HG03103 (cell line): Measurements from ENCODE around the gene TEAD1.

Experiments used
- ATAC-seq: cut with Tn5 transposase; IDR thresholded peaks from one replicate; pipeline ENCODE4 v1.9.1; 2021; ENCODE audit warnings: low read depth; ENCODE audit not compliant: unreplicated experiment

The TEAD1 gene

DNA sequence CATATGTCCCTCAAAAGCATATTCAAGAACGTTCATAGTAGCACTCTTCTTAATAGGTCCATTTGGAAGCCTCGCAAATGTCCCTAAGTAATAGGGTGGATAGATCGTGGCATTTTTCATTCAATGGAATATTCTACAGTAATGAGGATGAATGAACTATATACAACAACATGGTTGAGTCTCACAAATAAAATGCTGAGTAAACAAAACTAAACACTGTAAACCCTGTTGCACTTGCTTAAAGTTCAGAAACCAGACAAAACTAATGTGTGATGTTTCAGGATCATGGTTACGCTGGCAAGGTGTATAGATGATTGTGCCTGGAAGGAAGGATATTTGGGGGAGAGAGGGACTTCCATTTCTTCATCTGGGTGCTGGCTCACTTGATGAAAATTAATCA is 244.4 kb downstream of the TEAD1 start:
- ATAC-seq = no peak

DNA sequence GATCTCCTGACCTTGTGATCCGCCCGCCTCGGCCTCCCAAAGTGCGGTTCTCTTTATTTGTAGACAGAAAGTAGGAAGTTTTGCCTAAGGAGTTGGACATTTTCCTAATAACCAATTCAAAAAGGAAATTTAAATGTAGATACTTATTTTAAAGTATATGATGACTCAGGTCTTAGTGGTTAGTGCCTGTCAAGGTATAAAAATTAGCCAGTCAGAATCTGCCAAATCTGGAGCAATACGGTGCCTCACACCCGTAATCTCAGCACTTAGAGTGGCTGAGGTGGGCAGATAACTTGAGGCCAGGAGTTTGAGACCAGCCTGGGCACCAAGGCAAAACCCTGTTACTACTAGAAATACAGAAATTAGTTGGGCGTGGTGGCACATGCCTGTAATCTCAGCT is 248.2 kb downstream of the TEAD1 start:
- no peak for ATAC-seq

DNA sequence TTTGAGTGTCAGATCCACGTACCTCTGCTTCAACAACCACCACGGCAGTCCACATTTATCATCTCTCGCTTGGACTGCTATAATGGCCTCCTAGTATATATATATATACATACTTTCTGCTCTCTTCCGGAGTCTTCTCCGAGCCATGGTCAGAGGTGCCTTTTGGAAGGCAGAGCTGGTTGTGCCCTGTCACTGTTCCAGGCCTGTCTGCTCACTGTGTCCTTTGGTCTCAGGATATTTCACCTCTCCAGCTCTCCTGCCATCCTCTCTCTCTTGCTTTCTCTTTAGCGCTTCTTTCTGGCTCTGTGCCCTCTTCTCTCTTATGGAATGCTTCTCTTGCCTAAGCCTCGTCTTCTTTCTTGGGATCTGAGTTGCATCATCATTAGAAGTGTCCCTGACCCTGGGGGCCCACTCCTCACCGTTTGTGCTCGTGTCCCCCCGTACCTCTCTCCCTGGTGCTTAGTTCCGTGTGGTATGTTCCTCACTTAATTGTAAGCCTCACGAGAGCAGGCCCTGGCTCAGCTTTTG is 248.8 kb downstream of the TEAD1 start:
- no peak for ATAC-seq

DNA sequence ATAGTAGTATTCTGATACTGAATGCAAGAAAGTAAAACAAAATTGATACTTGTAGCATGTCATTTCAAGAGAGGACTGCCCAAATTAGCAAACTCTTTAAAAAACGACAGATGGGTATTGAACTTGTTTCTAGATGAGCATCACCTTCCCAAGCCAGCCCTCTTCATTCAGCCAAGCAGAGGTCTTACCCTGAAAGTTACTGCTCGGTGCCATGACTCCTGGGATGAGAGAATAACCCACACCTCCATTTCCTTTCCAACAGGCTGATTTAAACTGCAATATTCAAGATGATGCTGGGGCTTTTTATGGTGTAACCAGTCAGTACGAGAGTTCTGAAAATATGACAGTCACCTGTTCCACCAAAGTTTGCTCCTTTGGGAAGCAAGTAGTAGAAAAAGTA is 250.4 kb downstream of the TEAD1 start:
- no peak for ATAC-seq

GRCh38 chr11:12925520-12925919 is 251.3 kb downstream of the TEAD1 start:
- no peak for ATAC-seq

- ATAC-seq = no peak
Observed at GRCh38 chr11:12927221-12927620, 253.0 kb downstream of the TEAD1 start.

GRCh38 chr11:12927886-12928285 is 253.7 kb downstream of the TEAD1 start:
- ATAC-seq = no peak

DNA sequence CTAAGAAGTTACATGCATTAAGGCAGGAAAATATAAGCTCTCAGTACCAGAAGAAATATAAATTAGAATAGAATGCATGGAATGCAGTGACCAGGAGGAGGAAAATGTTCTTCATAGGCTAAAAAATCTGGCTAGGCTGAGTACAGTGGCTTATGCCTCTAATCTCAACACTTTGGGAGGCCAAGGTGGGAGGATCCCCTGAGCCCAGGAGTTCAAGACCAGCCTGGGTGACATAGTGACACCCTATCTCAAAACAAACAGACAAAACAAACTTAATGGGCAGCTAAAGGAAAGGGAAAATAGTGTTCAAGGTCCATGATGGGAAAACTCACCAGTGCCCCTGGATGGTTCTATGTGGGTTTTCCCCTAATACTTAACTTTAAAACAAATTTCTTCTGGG is 256.6 kb downstream of the TEAD1 start:
- ATAC-seq = no peak

DNA sequence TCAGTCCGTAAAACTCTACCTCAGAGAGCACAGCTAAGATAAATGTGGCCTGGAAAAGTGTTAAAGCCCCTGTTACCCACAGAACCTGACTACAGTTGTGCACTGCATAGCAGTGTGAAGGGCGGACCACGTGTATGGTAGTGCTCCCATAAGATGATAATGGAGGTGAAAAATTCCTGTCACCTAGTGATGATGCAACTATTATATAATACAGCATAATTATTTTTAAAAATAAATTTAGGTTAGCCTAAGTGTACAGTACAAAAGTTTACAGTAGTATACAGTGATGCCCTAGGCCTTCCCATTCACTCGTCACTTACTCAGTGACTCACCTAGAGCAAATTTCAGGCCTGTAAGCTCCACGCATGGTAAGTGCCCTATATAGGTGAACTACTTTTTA is 258.3 kb downstream of the TEAD1 start:
- ATAC-seq = no peak

DNA sequence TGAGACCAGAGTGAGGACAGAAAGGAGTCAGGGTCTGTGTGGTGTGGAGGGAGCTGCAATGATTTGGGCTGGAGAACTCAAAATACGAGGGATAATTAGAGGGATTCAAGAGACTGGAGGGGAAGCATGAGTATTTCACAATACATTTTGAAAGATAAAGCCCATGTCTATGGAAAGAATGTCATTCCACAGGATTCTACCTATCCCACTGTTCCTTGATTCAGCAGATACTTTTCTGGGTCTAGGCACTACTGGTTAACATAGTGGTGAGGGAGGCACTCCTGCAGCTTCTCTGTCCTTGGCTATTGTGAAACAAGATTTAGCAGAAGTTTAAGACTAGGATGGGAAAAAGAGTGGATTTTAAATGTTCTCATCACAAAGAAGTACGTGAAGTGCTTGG is 262.0 kb downstream of the TEAD1 start:
- ATAC-seq = no peak

GRCh38 chr11:12938590-12939247 is 264.5 kb downstream of the TEAD1 start:
- ATAC-seq = no peak

GRCh38 chr11:12941671-12942070 is 267.4 kb downstream of the TEAD1 start:
- no peak for ATAC-seq

GRCh38 chr11:12942157-12942556 is 267.9 kb downstream of the TEAD1 start:
- no peak for ATAC-seq

- no peak for ATAC-seq
Observed at GRCh38 chr11:12943311-12943710, 269.1 kb downstream of the TEAD1 start.

GRCh38 chr11:12944889-12945288 is 270.7 kb downstream of the TEAD1 start:
- ATAC-seq = no peak

DNA sequence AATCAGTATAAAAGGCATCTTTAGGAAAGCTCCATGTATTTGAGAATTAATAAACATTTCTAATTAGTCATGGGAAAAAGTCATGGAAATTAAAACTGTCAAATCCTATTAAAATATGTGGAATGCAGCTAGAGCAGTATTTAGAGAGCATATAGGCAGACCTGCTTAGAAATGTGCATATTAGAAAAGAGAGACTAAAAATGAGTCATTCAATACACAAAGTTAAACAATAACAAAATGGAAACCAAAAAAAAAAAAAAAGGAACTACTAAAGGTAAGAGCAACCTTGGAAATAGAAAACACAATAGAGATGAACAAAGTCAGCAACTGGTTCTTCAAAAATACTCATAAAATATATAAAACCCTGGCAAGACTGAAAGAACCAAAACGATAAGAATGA is 275.2 kb downstream of the TEAD1 start:
- no peak for ATAC-seq

- no peak for ATAC-seq
Observed at GRCh38 chr11:12950670-12951069, 276.4 kb downstream of the TEAD1 start.

DNA sequence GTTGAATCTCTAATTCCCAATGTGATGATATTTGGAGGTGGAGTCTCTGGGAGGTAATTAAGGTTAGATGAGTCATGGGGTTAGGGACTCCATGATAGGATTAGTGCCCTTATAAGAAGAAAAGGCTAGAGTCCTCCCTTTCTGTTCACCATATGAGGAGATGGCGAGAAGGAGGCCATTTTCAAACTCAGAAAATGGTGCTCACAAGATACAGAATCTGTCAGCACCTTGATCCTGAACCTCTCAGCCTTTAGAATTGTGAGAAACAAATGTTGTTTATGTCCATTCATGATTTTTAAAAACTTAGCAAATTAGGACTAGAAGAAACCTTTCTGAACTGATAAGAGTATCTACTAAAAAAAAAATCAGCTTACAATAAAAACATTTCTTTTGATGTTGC is 277.2 kb downstream of the TEAD1 start:
- no peak for ATAC-seq

DNA sequence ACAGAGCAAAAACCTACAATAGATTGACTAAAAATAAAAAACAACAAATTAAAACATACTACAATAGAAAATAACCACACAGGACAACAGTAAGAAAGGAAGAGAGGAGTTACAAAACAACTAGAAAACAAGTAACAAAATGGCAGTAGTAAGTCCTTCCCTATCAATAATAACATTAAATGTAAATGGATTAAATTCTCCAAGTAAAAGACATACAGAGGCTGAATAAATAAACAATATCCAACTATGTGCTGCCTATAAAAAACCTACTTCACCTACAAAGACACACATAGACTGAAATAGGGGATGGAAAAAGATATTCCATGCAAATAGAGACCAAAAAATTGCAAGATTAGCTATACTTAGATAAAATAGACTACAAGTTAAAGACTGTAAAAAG is 277.9 kb downstream of the TEAD1 start:
- no peak for ATAC-seq

DNA sequence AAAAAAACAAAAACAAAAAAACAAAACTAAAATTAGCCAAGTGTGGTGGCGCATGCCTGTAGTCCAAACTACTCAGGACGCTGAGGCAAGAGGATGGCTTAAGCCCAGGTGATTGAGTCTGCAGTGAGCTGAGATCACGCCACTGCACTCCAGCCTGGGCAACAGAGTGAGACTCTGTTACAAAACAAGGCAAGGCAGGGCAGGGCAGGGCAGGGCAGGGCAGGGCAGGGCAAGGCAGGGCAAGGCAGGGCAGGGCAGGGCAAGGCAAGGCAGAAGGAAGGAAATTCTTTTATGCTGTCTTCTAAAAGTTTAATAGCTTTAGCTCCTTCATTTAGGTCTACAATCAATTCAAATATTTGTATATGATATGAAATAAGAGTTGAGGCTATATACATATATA is 284.8 kb downstream of the TEAD1 start:
- no peak for ATAC-seq

GRCh38 chr11:12961615-12962014 is 287.4 kb downstream of the TEAD1 start:
- ATAC-seq = no peak

- no peak for ATAC-seq
Observed at GRCh38 chr11:12962306-12962705, 288.1 kb downstream of the TEAD1 start.

DNA sequence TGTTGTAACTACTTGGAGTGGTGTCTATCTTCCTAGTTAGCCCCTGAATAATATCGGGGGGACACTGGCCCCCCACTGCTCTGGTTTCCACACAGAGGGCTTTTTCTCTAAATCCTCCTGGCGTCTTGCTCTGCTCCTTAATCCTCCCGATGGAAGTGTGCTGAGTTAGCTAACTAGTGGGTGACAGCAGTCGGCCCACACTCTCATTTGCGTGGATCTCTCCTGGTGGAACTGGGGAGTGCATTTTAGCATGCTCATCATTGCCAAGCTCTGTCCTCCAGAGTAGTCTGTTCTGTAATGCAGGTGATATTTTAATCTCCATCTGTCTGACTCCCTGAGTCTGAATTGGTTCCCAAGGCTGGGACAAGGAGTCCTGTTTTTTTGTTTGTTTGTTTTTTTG is 288.8 kb downstream of the TEAD1 start:
- ATAC-seq = no peak
